ENCODE results near the gene PDCD6IP.
"Not testable (repeated sequence)": the region's sequence is repeated elsewhere in the genome, so short reads cannot be mapped to it uniquely, and the experiment has no call there.

The PDCD6IP gene

GRCh38 chr3:33758864-33759263, 39.6 kb upstream of the PDCD6IP start:
- H3K4me3 ChIP-seq (ENCODE audit: low read depth, low read length) = no peak overlapping the region
- POLR2A ChIA-PET = no interaction called here
- no peak for DNase-seq (ENCODE audit: low read depth, low spot score)
- CTCF ChIA-PET = interaction anchor here (1.0 to 2.0 kb wide), 4 partner anchors 13 to 28 kb away, joined by 3 to 12 read pairs (median 4); no protein-coding TSS in a partner anchor
- TF ChIP-seq CTCF (IDR thresholded peaks at IDR 0.05; ENCODE audit: insufficient read depth, low read length, missing control alignments) = no peak

- ChIA-PET POLR2A (no interaction called here), CTCF (interaction anchor here (1.3 kb wide), 1 partner anchor 9 kb away, joined by 3 read pairs; no protein-coding TSS in a partner anchor)
- DNase-seq (ENCODE audit: low read depth, low spot score) = no peak
- no peak for TF ChIP-seq CTCF (IDR thresholded peaks at IDR 0.05; ENCODE audit: insufficient read depth, low read length, missing control alignments)
- no peak overlapping the region for H3K4me3 ChIP-seq (ENCODE audit: low read depth, low read length)
Observed at GRCh38 chr3:33768578-33769330, 29.7 kb upstream of the PDCD6IP start.

GRCh38 chr3:33773637-33774036, 24.8 kb upstream of the PDCD6IP start:
- H3K4me3 ChIP-seq (ENCODE audit: low read depth, low read length) = no peak overlapping the region
- ChIA-PET POLR2A (no interaction called here), CTCF (interaction anchor here (0.8 to 9.7 kb wide), 8 partner anchors 10 to 826 kb away, joined by 3 to 130 read pairs (median 6); no protein-coding TSS in a partner anchor)
- peak; percentile 9 for DNase-seq (ENCODE audit: low read depth, low spot score)
- no peak for TF ChIP-seq CTCF (IDR thresholded peaks at IDR 0.05; ENCODE audit: insufficient read depth, low read length, missing control alignments)

GRCh38 chr3:33775363-33775762, 23.1 kb upstream of the PDCD6IP start:
- H3K4me3 ChIP-seq (ENCODE audit: low read depth, low read length) = no peak overlapping the region
- DNase-seq (ENCODE audit: low read depth, low spot score) = no peak
- POLR2A ChIA-PET = no interaction called here
- CTCF ChIA-PET = interaction anchor here (0.8 to 9.7 kb wide), 23 partner anchors 8 to 659 kb away, joined by 3 to 130 read pairs (median 7); no protein-coding TSS in a partner anchor
- TF ChIP-seq CTCF (IDR thresholded peaks at IDR 0.05; ENCODE audit: insufficient read depth, low read length, missing control alignments) = no peak

GRCh38 chr3:33777996-33778395, 20.4 kb upstream of the PDCD6IP start:
- no peak overlapping the region for H3K4me3 ChIP-seq (ENCODE audit: low read depth, low read length)
- CTCF ChIA-PET = interaction anchor here (0.7 to 9.7 kb wide), 19 partner anchors 9 to 831 kb away, joined by 3 to 130 read pairs (median 5); no protein-coding TSS in a partner anchor
- POLR2A ChIA-PET = no interaction called here
- no peak for TF ChIP-seq CTCF (IDR thresholded peaks at IDR 0.05; ENCODE audit: insufficient read depth, low read length, missing control alignments)
- no peak for DNase-seq (ENCODE audit: low read depth, low spot score)

- no peak overlapping the region for H3K4me3 ChIP-seq (ENCODE audit: low read depth, low read length)
- CTCF ChIA-PET = interaction anchor here (1.2 to 9.7 kb wide), 4 partner anchors 8 to 143 kb away, joined by 3 to 130 read pairs (median 66); no protein-coding TSS in a partner anchor
- no peak for DNase-seq (ENCODE audit: low read depth, low spot score)
- POLR2A ChIA-PET = no interaction called here
- no peak for TF ChIP-seq CTCF (IDR thresholded peaks at IDR 0.05; ENCODE audit: insufficient read depth, low read length, missing control alignments)
Observed at GRCh38 chr3:33779751-33780150, 18.7 kb upstream of the PDCD6IP start.

- POLR2A ChIA-PET; H3K4me3 ChIP-seq (ENCODE audit: low read depth, low read length); DNase-seq (ENCODE audit: low read depth, low spot score): not testable (repeated sequence)
- CTCF ChIA-PET = interaction anchor here (1.0 to 9.7 kb wide), 2 partner anchors 6 to 834 kb away, joined by 3 to 130 read pairs; no protein-coding TSS in a partner anchor
Observed at GRCh38 chr3:33781413-33781812, 17.0 kb upstream of the PDCD6IP start.

Data from AG04449 (cell line).